ENCODE results near the gene TMCO2.

GRCh38 chr1:40281853-40282252, 34.1 kb downstream of the TMCO2 start:
- TF ChIP-seq CTCF (IDR thresholded peaks at IDR 0.05; ENCODE audit: low read length) (no peak), EZH2phosphoT487 (IDR thresholded peaks at IDR 0.05; ENCODE audit: low read length) (no peak), EZH2 (optimal IDR thresholded peaks at IDR 0.05; ENCODE audit: low read depth, low read length) (no peak)
